Sigmoid colon (tissue), 7 donors: Measurements from ENCODE around the gene TKFC. TPM values are rescaled to one million over a fixed set of nuclear protein-coding genes. Genes with fewer than 3 reads are reported as not detected.

ENCODE experiments used
- DNase-seq: peaks from one replicate; pipeline ENCODE4 v3.0.0-alpha.2; 2019
- H3K27ac ChIP-seq, 4 donors: fragments of 200-600 bp; sonication (generic); one replicate each; pipeline ENCODE4 v1.5.1; 2016 to 2019; ENCODE audit warnings: mild to moderate bottlenecking in 1 of 4
- H3K27me3 ChIP-seq, 3 donors: fragments of 200-600 bp; sonication (generic); one replicate each; pipeline ENCODE4 v1.5.1; 2019; ENCODE audit warnings: mild to moderate bottlenecking in 1 of 3
- H3K36me3 ChIP-seq, 4 donors: fragments of 200-600 bp; sonication (generic); one replicate each; pipeline ENCODE4 v1.5.1; 2016 to 2019
- H3K4me1 ChIP-seq, 4 donors: fragments of 200-600 bp; sonication (generic); one replicate each; pipeline ENCODE4 v1.5.1; 2017 to 2019
- H3K4me3 ChIP-seq, 4 donors: fragments of 200-600 bp; sonication (generic); one replicate each; pipeline ENCODE4 v1.5.1; 2017 to 2019; ENCODE audit warnings: mild to moderate bottlenecking in 2 of 4, moderate library complexity in 1 of 4
- H3K9me3 ChIP-seq, 4 donors: fragments of 200-600 bp in 3 of 4; sonication (generic) in 3 of 4; one replicate each; pipeline versions ENCODE4 v1.5.1 to v1.6.1; 2013 to 2019
- EP300 ChIP-seq, 4 donors: sonication (generic); formaldehyde crosslinking; IDR thresholded peaks; one replicate each; pipeline ENCODE4 v1.6.1; 2017; ENCODE audit warnings: antibody characterized with exemption in 4 of 4
- POLR2A ChIP-seq, 2 donors: fragments of 450-650 bp; IDR thresholded peaks; one replicate each; pipeline ENCODE4 v1.6.1; 2016; ENCODE audit warnings: antibody characterized with exemption in 2 of 2, mild to moderate bottlenecking in 2 of 2, moderate library complexity in 2 of 2
- POLR2AphosphoS5 ChIP-seq, 4 donors: sonication (generic); formaldehyde crosslinking; IDR thresholded peaks; one replicate each; pipeline ENCODE4 v1.6.1; 2017; ENCODE audit warnings: antibody characterized with exemption in 4 of 4
- WGBS, 2 donors: extraction: QIAGEN DNeasy Blood & Tissue Kit; methylation state at CpG; one replicate each; pipeline ENCODE4 v1.1.7; 2013; 5-methylcytosine and 5-hydroxymethylcytosine counted together
- intact Hi-C: fragments of 100-400 bp; cut with DNase I; formaldehyde crosslinking; loops from one replicate; pipeline ENCODE4 v1.15.1; 2023
- polyA plus RNA-seq, 3 donors: library from polyadenylated mRNA; stranded (reverse); fragments of 200-250 nt; gene quantifications; one replicate each; pipeline ENCODE4 v1.2.3, GENCODE V29; 2013
- total RNA-seq, 4 donors: library from RNA; depleted of rRNA; stranded (reverse); fragments of >200 nt; gene quantifications; one replicate each; pipeline ENCODE4 v1.1.0, GENCODE V29; 2016
- TF ChIP-seq, protein P1 (sequence below), 4 experiments: fragments of 450-650 bp in 3 of 4; fragments of 200-600 bp in 1 of 4; IDR thresholded peaks; one replicate each; pipeline ENCODE4 v1.5.1; 2016 to 2019; ENCODE audit warnings: antibody characterized with exemption in 4 of 4, mild to moderate bottlenecking in 3 of 4, moderate library complexity in 2 of 4
- donor health status: healthy with polysubstance abuse.
- donor health status: Bipolar disorder and iron deficiency.
- donor health status: healthy.

TKFC gene
- total and polyA plus RNA-seq, 7 donors: 10.8 to 40.0 (median 12.0) TPM

DNA sequence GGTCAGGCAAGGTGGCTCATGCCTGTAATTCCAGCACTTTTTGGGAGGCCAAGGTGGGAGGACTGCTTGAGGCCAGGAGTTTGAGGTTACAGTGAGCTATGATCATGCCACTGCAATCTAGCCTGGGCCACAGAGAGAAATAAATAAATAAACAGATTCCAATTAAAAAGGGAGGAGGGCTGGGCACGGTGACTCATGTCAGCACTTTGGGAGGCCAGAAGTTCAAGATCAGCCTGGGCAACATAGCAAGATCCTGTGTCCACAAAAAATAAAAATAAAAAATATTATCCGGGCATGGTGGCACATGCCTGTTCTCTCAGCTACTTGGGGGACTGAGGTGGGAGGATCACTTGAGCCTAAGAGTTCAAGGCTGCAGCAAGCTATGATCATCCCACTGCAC, 21.2 kb downstream of the TKFC start:
- TF ChIP-seq POLR2A (IDR thresholded peaks at IDR 0.05): no peak
- TF ChIP-seq EP300 (IDR thresholded peaks at IDR 0.05): no peak
- TF ChIP-seq, protein P1, sequence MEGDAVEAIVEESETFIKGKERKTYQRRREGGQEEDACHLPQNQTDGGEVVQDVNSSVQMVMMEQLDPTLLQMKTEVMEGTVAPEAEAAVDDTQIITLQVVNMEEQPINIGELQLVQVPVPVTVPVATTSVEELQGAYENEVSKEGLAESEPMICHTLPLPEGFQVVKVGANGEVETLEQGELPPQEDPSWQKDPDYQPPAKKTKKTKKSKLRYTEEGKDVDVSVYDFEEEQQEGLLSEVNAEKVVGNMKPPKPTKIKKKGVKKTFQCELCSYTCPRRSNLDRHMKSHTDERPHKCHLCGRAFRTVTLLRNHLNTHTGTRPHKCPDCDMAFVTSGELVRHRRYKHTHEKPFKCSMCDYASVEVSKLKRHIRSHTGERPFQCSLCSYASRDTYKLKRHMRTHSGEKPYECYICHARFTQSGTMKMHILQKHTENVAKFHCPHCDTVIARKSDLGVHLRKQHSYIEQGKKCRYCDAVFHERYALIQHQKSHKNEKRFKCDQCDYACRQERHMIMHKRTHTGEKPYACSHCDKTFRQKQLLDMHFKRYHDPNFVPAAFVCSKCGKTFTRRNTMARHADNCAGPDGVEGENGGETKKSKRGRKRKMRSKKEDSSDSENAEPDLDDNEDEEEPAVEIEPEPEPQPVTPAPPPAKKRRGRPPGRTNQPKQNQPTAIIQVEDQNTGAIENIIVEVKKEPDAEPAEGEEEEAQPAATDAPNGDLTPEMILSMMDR (IDR thresholded peaks at IDR 0.05): no peak
- TF ChIP-seq POLR2AphosphoS5 (IDR thresholded peaks at IDR 0.05): no peak
- Histone ChIP-seq H3K4me1 (no peaks in the 10 kb centered on the region), H3K27ac (no peak overlapping the region), H3K36me3 (peaks cover 0 to 69% (median 42%) of the 10 kb centered on the region in 4 donors), H3K9me3 (no peaks in the 10 kb centered on the region), H3K27me3 (no peaks in the 10 kb centered on the region), H3K4me3 (no peak overlapping the region)
- intact Hi-C loops: no loop called here
- no peak for DNase-seq
- WGBS, 2 donors: 58 to 88% methylated on average over 2 of the region's 2 CpGs

DNA sequence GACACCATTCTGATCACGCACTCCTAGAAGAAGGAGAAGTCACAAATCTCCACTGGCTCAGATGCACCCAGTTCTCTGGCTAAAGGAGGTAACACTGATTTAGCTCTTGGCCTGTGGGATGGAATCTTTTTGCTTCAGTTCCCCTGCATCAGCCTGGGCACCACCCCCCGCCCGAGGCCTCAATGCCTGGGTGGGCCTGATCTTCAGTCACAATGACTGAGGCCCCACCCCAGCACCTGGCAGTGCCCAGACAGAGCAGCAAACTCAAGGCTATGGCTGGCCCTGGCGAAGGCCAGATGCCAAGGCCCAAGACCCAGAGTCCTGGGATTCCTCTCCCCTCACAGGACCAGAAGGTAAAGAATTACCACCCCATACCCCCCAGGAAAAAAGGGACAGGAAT, 23.7 kb downstream of the TKFC start:
- no peaks in the 10 kb centered on the region for H3K27me3 ChIP-seq
- peaks cover 0 to 45% (median 24%) of the 10 kb centered on the region in 4 donors for H3K36me3 ChIP-seq
- H3K9me3 ChIP-seq: no peaks in the 10 kb centered on the region
- WGBS, 2 donors: 79 to 85% methylated on average over 4 of the region's 4 CpGs
- H3K27ac ChIP-seq: no peak overlapping the region
- H3K4me1 ChIP-seq: peaks cover 2 to 18% (median 14%) of the 10 kb centered on the region in 4 donors
- no peak for DNase-seq
- TF ChIP-seq POLR2AphosphoS5 (IDR thresholded peaks at IDR 0.05): no peak
- TF ChIP-seq POLR2A (IDR thresholded peaks at IDR 0.05): no peak
- TF ChIP-seq, protein P1 (IDR thresholded peaks at IDR 0.05): no peak
- no peak for TF ChIP-seq EP300 (IDR thresholded peaks at IDR 0.05)
- H3K4me3 ChIP-seq: no peak overlapping the region
- intact Hi-C loops: no loop called here

DNA sequence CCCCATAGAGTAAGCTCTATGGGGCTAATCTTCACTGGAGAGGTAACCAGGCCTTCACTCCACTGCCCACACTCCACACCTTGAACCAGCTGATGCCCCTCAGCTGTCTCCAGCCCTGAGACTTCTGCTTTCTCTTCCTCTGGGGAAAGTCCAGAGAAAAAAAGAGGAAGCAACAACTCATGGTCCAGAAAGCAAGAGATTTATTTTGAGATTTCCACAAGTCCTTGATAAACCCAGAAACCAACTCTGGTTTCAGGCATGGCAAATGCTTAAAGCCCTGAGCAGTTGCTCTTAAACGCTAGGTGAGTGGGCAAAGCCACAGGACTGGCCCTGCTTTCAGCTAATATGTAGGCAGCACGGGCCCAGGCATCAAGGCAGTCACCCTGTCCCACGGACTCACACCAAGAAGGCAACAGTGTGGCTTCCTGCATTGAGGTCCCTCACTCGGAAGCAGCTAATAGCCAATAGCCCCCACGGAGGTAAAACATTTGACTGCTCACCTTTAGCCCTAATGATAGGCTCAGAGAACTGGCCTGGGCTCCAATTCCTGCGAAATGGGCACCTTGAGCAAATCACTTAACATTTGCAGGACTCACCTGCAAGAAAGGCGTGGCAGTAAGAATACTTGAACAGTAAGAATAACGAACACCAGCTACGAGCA, 24.3 kb downstream of the TKFC start:
- WGBS, 2 donors: 76 to 83% methylated on average over 9 of the region's 9 CpGs
- H3K36me3 ChIP-seq: peaks cover 0 to 39% (median 19%) of the 10 kb centered on the region in 4 donors
- peaks cover 2 to 18% (median 14%) of the 10 kb centered on the region in 4 donors for H3K4me1 ChIP-seq
- no peaks in the 10 kb centered on the region for H3K9me3 ChIP-seq
- H3K27ac ChIP-seq: no peak overlapping the region
- no peak overlapping the region for H3K4me3 ChIP-seq
- intact Hi-C loops: no loop called here
- DNase-seq: no peak
- no peak for TF ChIP-seq POLR2A (IDR thresholded peaks at IDR 0.05)
- TF ChIP-seq, protein P1 (IDR thresholded peaks at IDR 0.05): no peak
- TF ChIP-seq EP300 (IDR thresholded peaks at IDR 0.05): no peak
- TF ChIP-seq POLR2AphosphoS5 (IDR thresholded peaks at IDR 0.05): no peak
- no peaks in the 10 kb centered on the region for H3K27me3 ChIP-seq

DNA sequence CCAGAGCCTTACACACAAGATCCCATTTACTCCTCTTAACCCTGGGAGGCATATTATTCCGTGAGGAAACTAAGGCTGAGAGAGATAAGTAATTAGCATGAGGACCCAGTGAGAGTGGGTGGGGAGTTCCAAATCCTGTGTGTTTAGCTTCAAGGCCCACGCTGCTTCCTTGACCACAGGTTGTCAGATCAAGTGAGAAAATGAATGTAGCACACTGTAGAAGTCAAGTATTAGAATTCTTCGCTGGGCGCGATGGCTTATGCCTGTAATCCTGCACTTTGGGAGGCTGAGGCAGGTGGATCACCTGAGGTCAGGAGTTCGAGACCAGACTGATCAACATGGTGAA, 24.8 kb downstream of the TKFC start:
- no peak overlapping the region for H3K27ac ChIP-seq
- intact Hi-C loops: no loop called here
- no peaks in the 10 kb centered on the region for H3K27me3 ChIP-seq
- peaks cover 0 to 33% (median 14%) of the 10 kb centered on the region in 4 donors for H3K36me3 ChIP-seq
- TF ChIP-seq POLR2A (IDR thresholded peaks at IDR 0.05) (no peak), EP300 (IDR thresholded peaks at IDR 0.05) (no peak), POLR2AphosphoS5 (IDR thresholded peaks at IDR 0.05) (no peak)
- TF ChIP-seq, protein P1 (IDR thresholded peaks at IDR 0.05): no peak
- peaks cover 2 to 22% (median 18%) of the 10 kb centered on the region in 4 donors for H3K4me1 ChIP-seq
- no peak for DNase-seq
- H3K9me3 ChIP-seq: no peaks in the 10 kb centered on the region
- H3K4me3 ChIP-seq: no peak overlapping the region
- 76 to 94% methylated on average over 6 of the region's 6 CpGs for WGBS, 2 donors

DNA sequence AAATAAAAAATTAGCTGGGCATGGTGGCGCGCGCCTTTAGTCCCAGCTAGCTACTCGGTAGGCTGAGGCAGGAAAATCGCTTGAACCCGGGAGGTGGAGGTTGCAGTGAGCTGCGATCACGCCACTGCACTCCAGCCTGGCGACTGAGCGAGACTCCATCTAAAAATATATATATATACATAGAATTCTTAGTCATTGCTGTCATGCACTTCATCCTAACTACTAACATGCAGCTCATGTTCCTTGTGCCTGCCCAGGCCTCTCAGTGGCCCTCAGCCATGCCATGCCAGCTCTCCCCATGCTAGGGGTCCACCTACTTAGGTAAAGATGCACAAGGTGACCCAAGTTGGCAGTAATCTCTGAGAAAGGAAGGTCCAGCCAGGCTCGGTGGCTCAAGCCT, 25.5 kb downstream of the TKFC start:
- Histone ChIP-seq H3K4me3 (no peak overlapping the region), H3K9me3 (no peaks in the 10 kb centered on the region), H3K4me1 (peaks cover 2 to 29% (median 25%) of the 10 kb centered on the region in 4 donors), H3K36me3 (peaks cover 0 to 26% (median 8%) of the 10 kb centered on the region in 4 donors), H3K27me3 (no peaks in the 10 kb centered on the region), H3K27ac (no peak overlapping the region)
- intact Hi-C loops: no loop called here
- TF ChIP-seq, protein P1 (IDR thresholded peaks at IDR 0.05): no peak
- TF ChIP-seq POLR2AphosphoS5 (IDR thresholded peaks at IDR 0.05) (no peak), EP300 (IDR thresholded peaks at IDR 0.05) (no peak), POLR2A (IDR thresholded peaks at IDR 0.05) (no peak)
- DNase-seq: no peak
- WGBS, 2 donors: 93% methylated on average over 11 of the region's 11 CpGs
